ENCODE results near the gene RETREG1.

DNA sequence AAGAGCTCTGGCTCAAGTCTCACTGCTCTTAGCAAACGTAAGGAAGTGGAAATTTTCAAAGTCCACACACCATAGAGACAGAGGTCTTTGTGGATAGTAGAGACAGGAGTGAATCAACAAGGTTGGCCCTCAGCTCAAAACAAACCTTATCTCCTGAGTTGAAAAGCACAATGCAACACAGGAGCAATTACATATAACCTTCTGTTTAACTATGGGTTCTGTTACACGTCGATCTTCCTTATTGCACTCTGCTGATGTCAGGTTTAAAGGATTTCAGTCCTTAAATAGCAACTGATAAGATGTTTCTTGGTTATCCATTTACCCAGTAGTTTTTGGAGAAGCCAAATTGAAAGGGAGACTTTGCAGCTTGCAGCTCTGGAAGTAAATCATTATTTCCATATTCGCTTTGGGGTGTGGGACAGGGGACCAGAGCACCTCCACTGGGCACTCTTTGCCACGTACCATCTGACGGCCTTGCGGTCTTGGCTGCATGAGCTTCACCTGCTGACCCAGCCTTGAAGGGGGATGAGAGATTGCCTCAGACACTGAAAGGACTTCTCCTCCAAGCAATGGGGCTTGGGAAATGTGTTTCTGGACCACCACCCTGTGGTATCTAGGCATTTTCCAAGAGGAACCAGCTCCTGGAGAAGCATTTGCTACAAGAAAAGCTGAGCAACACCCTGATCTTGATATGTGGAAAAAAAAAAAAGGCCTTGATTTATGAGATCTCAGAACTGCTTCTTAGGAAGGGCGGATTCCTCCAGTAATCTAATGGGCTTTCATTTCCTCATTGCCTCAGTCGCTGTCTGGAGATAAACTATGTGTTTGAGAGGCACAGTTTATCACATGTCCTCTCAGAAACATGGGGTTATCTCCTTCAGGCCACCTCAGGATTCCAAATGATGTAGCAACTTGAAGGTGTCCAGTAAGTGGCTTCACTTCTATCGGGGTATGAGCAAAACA is 95.0 kb downstream of the RETREG1 start:
- TF ChIP-seq, protein P1, sequence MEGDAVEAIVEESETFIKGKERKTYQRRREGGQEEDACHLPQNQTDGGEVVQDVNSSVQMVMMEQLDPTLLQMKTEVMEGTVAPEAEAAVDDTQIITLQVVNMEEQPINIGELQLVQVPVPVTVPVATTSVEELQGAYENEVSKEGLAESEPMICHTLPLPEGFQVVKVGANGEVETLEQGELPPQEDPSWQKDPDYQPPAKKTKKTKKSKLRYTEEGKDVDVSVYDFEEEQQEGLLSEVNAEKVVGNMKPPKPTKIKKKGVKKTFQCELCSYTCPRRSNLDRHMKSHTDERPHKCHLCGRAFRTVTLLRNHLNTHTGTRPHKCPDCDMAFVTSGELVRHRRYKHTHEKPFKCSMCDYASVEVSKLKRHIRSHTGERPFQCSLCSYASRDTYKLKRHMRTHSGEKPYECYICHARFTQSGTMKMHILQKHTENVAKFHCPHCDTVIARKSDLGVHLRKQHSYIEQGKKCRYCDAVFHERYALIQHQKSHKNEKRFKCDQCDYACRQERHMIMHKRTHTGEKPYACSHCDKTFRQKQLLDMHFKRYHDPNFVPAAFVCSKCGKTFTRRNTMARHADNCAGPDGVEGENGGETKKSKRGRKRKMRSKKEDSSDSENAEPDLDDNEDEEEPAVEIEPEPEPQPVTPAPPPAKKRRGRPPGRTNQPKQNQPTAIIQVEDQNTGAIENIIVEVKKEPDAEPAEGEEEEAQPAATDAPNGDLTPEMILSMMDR (conservative IDR thresholded peaks at IDR 0.05; ENCODE audit: low read depth, low read length): no peak
- TF ChIP-seq EZH2 (IDR thresholded peaks at IDR 0.05; ENCODE audit: borderline replicate concordance, low read depth, low read length, poor library complexity, severe bottlenecking): no peak
